ENCODE results near the gene BBS10.
A peak's percentile ranks its signal among the peaks of the same experiment; 100 is the strongest.
"Not testable (repeated sequence)": the region's sequence is repeated elsewhere in the genome, so short reads cannot be mapped to it uniquely, and the experiment has no call there.

Gene BBS10

GRCh38 chr12:76348079-76348901 is at the start of gene BBS10:
Gene BBS10, minus strand, starts transcription at chr12:76348415. Its CDS starts 57 bp downstream, at chr12:76348358.
- peak; percentile 94 for DNase-seq (ENCODE audit: low spot score)
- Histone ChIP-seq H3K4me3 (peak within 1 kb of the TSS; percentile 74), H3K27ac (peak within 1 kb of the TSS; percentile 81 to 85)
- TF ChIP-seq CTCF (IDR thresholded peaks at IDR 0.05): no peak

- H3K27ac ChIP-seq: no peak overlapping the region
- no peak for DNase-seq (ENCODE audit: low spot score)
- H3K4me3 ChIP-seq: no peak overlapping the region
- TF ChIP-seq CTCF (IDR thresholded peaks at IDR 0.05): no peak
Observed at GRCh38 chr12:76391461-76391860, 43.2 kb upstream of the BBS10 start.

- H3K27ac ChIP-seq: no peak overlapping the region
- no peak for TF ChIP-seq CTCF (IDR thresholded peaks at IDR 0.05)
- DNase-seq (ENCODE audit: low spot score): no peak
- no peak overlapping the region for H3K4me3 ChIP-seq
Observed at GRCh38 chr12:76387614-76388013, 39.4 kb upstream of the BBS10 start.

GRCh38 chr12:76384560-76384959 is 36.3 kb upstream of the BBS10 start:
- Histone ChIP-seq H3K4me3 (no peak overlapping the region), H3K27ac (no peak overlapping the region)
- no peak for TF ChIP-seq CTCF (IDR thresholded peaks at IDR 0.05)
- no peak for DNase-seq (ENCODE audit: low spot score)

GRCh38 chr12:76383988-76384387 is 35.8 kb upstream of the BBS10 start:
- no peak overlapping the region for H3K4me3 ChIP-seq
- H3K27ac ChIP-seq: no peak overlapping the region
- no peak for DNase-seq (ENCODE audit: low spot score)
- TF ChIP-seq CTCF (IDR thresholded peaks at IDR 0.05): no peak

- no peak for TF ChIP-seq CTCF (IDR thresholded peaks at IDR 0.05)
Observed at GRCh38 chr12:76379261-76379660, 31.0 kb upstream of the BBS10 start.

GRCh38 chr12:76376876-76377275 is 28.7 kb upstream of the BBS10 start:
- H3K27ac ChIP-seq; DNase-seq (ENCODE audit: low spot score); H3K4me3 ChIP-seq: not testable (repeated sequence)

More at GRCh38 chr12:76379261-76379660, 31.0 kb upstream of the BBS10 start:
- Histone ChIP-seq H3K27ac (no peak overlapping the region), H3K4me3 (no peak overlapping the region)
- no peak for DNase-seq (ENCODE audit: low spot score)
